GM18502 (cell line): ENCODE data around the gene RBM15B.
A peak's percentile ranks its signal among the peaks of the same experiment; 100 is the strongest.
"Not testable (repeated sequence)": the region's sequence is repeated elsewhere in the genome, so short reads cannot be mapped to it uniquely, and the experiment has no call there.

ENCODE experiments used
- ATAC-seq: cut with Tn5 transposase; IDR thresholded peaks from one replicate; pipeline ENCODE4 v1.9.1; 2021; ENCODE audit warnings: mild to moderate bottlenecking; ENCODE audit not compliant: unreplicated experiment, poor library complexity

RBM15B gene

GRCh38 chr3:51375571-51375970 lies 15.5 kb upstream of the RBM15B start:
- ATAC-seq, result no peak

- ATAC-seq, result no peak
These were observed 13.0 kb upstream of the RBM15B start for GRCh38 chr3:51378065-51378464.

GRCh38 chr3:51378726-51379125 lies 12.4 kb upstream of the RBM15B start:
- ATAC-seq, result no peak

GRCh38 chr3:51379301-51379700 lies 11.8 kb upstream of the RBM15B start:
- ATAC-seq, result no peak

GRCh38 chr3:51379746-51380455 lies 11.2 kb upstream of the RBM15B start:
- ATAC-seq, result no peak

GRCh38 chr3:51380601-51381332 lies 10.3 kb upstream of the RBM15B start:
- ATAC-seq, result no peak

GRCh38 chr3:51381333-51381705 lies 9.8 kb upstream of the RBM15B start:
- no peak for ATAC-seq

- ATAC-seq, result no peak
These were observed 8.9 kb upstream of the RBM15B start for GRCh38 chr3:51382076-51382745.

- ATAC-seq, result no peak
These were observed 8.0 kb upstream of the RBM15B start for GRCh38 chr3:51382947-51383578.

GRCh38 chr3:51384055-51384725 lies 6.9 kb upstream of the RBM15B start:
- peak; percentile 15 for ATAC-seq

- peak; percentile 92 for ATAC-seq
These were observed 6.2 kb upstream of the RBM15B start, which contains the start of gene MANF for GRCh38 chr3:51384726-51385473. MANF (plus strand) TSS chr3:51385291; CDS start chr3:51385343, 52 bp downstream.

GRCh38 chr3:51385621-51386091 lies 5.4 kb upstream of the RBM15B start:
- no peak for ATAC-seq

GRCh38 chr3:51386159-51386851 lies 4.8 kb upstream of the RBM15B start:
- no peak for ATAC-seq

- no peak for ATAC-seq
These were observed 4.2 kb upstream of the RBM15B start for GRCh38 chr3:51386852-51387229.

- ATAC-seq, result not testable (repeated sequence)
These were observed 3.8 kb upstream of the RBM15B start for GRCh38 chr3:51387281-51387680.

GRCh38 chr3:51388286-51389029 lies 2.6 kb upstream of the RBM15B start:
- ATAC-seq, result no peak

- no peak for ATAC-seq
These were observed 1.5 kb upstream of the RBM15B start for GRCh38 chr3:51389423-51390183.
